GM12891 (cell line): Measurements from ENCODE around the gene NSD1.

Experiments
- PAX5 ChIP-seq: IDR thresholded peaks from 2 replicates; pipeline ENCODE4 v1.6.1; 2011; ENCODE audit warnings: low read length, moderate library complexity, mild to moderate bottlenecking; ENCODE audit not compliant: insufficient read depth, severe bottlenecking
- POLR2A ChIP-seq: IDR thresholded peaks from 2 replicates; pipeline ENCODE4 v1.6.1; 2011; ENCODE audit warnings: low read depth, low read length, control low read depth
- POLR2AphosphoS5 ChIP-seq: IDR thresholded peaks from 2 replicates; pipeline ENCODE4 v1.6.1; 2011; ENCODE audit warnings: low read depth, low read length, control low read depth

DNA sequence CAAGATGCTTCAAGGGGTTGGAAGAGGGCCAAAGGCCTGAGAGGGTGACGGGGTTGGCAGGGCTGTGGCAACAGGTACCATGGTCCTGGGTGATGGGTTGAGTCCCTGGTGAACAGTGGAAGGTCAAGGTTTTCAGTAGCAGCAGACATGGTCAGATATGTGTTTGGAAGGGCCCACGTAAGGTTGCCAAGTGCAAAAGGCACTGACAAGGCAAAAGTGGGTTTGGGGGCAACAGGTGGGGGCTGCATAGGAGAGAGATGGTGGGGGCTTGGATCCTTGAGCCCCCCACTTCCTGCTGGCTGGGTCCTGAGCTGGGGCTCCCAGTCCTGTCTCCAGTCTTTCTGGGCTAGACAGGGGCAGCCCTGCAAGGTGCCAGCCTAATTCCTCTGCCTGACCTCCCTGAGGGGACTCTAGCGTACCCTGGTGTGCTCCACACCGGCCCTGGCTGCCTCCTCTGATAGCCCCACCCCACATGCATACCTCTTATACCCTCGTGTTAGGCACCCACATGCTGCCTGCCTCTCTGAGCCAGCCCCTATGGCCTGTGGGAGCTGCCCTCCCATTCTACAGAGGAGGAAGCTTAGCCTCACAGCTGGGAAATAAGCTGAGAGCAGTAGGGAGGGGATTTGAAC, 20.9 kb upstream of the NSD1 start:
- TF ChIP-seq PAX5 (no peak), POLR2A (no peak), POLR2AphosphoS5 (no peak)
